Panc1 (cell line): ENCODE measurements around the gene MRPS22. TPM values are rescaled to one million over a fixed set of nuclear protein-coding genes. Genes with fewer than 3 reads are reported as not detected.
A peak's percentile ranks its signal among the peaks of the same experiment; 100 is the strongest.

ENCODE experiments used
- ATAC-seq: fragments of 200-7000 bp; cut with Tn5 transposase; 2 replicates; pipeline ENCODE4 v1.9.1; 2020; ENCODE audit warnings: mild to moderate bottlenecking, moderate library complexity
- BruUV-seq: library from RNA; stranded (reverse); fragments of 400-500 nt; replicated peaks from 2 replicates; lab custom pipeline; 2021; lab: Mats Ljungman, UMichigan
- CTCF ChIA-PET: fragments of 300-600 bp; sonication (Branson Sonifier 250); formaldehyde crosslinking; loops from one replicate; lab custom pipeline; 2022; ENCODE audit warnings: antibody characterized with exemption; lab: Charles Lee
- POLR2A ChIA-PET: fragments of 300-600 bp; sonication (Branson Sonifier 250); formaldehyde crosslinking; loops from one replicate; lab custom pipeline; 2022; ENCODE audit warnings: antibody characterized with exemption; lab: Charles Lee
- DNase-seq: peaks from one replicate; pipeline ENCODE4 v3.0.0-alpha.2; 2010; ENCODE audit warnings: low read depth, low spot score
- H3K27ac ChIP-seq: 2 replicates; pipeline ENCODE4 v1.5.1; 2011; ENCODE audit warnings: mild to moderate bottlenecking, low read length, inconsistent platforms
- H3K27me3 ChIP-seq: fragments of 200-500 bp; sonication (Bioruptor generic); 2 replicates; pipeline ENCODE4 v1.6.0; 2014; ENCODE audit warnings: low read length, inconsistent platforms; ENCODE audit not compliant: control insufficient read depth, insufficient read depth
- H3K36me3 ChIP-seq: fragments of 200-500 bp; sonication (Bioruptor generic); 2 replicates; pipeline ENCODE4 v1.5.1; 2014; ENCODE audit warnings: inconsistent platforms, mild to moderate bottlenecking, low read length, moderate library complexity; ENCODE audit not compliant: control insufficient read depth, insufficient read depth
- H3K4me1 ChIP-seq: 2 replicates; pipeline ENCODE4 v1.5.1; 2011; ENCODE audit warnings: inconsistent platforms, mild to moderate bottlenecking, low read length, moderate library complexity; ENCODE audit not compliant: control insufficient read depth, insufficient read depth
- H3K4me3 ChIP-seq, 2 experiments: 2 replicates each; pipeline ENCODE4 v1.5.1; 2011 to 2012; ENCODE audit warnings: low read depth in 2 of 2, low read length in 2 of 2, mild to moderate bottlenecking in 2 of 2, inconsistent platforms in 1 of 2, moderate library complexity in 1 of 2
- H3K9me3 ChIP-seq: fragments of 200-500 bp; sonication (Bioruptor generic); 2 replicates; pipeline ENCODE4 v1.5.1; 2014; ENCODE audit warnings: low read depth, mild to moderate bottlenecking, inconsistent platforms, low read length, moderate library complexity; ENCODE audit not compliant: control insufficient read depth, insufficient read depth
- POLR2AphosphoS5 ChIP-seq: IDR thresholded peaks from 2 replicates; pipeline ENCODE4 v1.6.1; 2012; ENCODE audit warnings: mild to moderate bottlenecking, low read depth, low read length, moderate library complexity
- SIN3A ChIP-seq: IDR thresholded peaks from 2 replicates; pipeline ENCODE4 v1.6.1; 2012; ENCODE audit warnings: low read depth, mild to moderate bottlenecking, low read length, moderate library complexity, borderline replicate concordance; ENCODE audit not compliant: insufficient read depth
- TCF7L2 ChIP-seq: IDR thresholded peaks from 2 replicates; pipeline ENCODE4 v1.6.1; 2011; ENCODE audit warnings: mild to moderate bottlenecking, low read depth, low read length, inconsistent platforms
- in situ Hi-C: cut with HindIII; loops from 2 replicates; pipeline ENCODE4 v1.10.0; 2016; ENCODE audit warnings: low sequenced_read_pairs, low pct_unique_long_range_greater_than_20kb
- intact Hi-C: fragments of 100-400 bp; cut with micrococcal nuclease; formaldehyde crosslinking; loops from one replicate; pipeline ENCODE4 v1.10.0; 2022; ENCODE audit not compliant: unreplicated experiment
- total RNA-seq: library from RNA; stranded (reverse); gene quantifications from one replicate; pipeline ENCODE4 v1.2.1, GENCODE V29; 2021; ENCODE audit not compliant: unreplicated experiment
- TF ChIP-seq, protein P1 (sequence below): fragments of 450-650 bp; IDR thresholded peaks from 2 replicates; pipeline ENCODE4 v1.5.1; 2017; ENCODE audit warnings: mild to moderate bottlenecking
- TF ChIP-seq, protein P2 (sequence below), 2 experiments: IDR thresholded peaks; 2 replicates each; pipeline ENCODE4 v1.6.1; 2011 to 2012; ENCODE audit warnings: low read depth in 2 of 2, control low read depth in 1 of 2, low read length in 1 of 2, mild to moderate bottlenecking in 1 of 2, moderate library complexity in 1 of 2; ENCODE audit not compliant: insufficient read depth in 1 of 2

Gene MRPS22
- total RNA-seq, 1 experiment from 2014 or later = 61.9 TPM

DNA sequence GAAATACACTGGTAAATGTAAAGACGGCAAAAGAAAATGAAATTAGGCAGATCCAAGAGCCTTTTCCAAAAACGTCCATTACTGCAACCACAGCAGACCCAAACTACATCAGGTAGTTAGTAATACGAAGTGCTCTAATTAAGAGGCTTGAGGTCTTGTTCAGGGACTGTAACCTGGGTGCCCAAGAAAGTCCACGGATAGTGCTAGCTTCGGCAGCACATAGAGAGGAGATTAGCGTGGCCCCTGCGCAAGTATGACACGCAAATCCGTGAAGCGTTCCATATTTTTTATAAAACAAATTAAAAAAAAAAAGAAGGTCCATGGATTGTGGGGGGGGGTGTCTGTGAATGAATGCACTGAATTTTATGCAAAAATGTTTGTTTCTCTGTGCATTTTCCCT, 44.3 kb downstream of the MRPS22 start:
- H3K4me1 ChIP-seq = peaks cover 15% of the 10 kb centered on the region
- intact Hi-C loops (no loop called here), in situ Hi-C loops (no loop called here)
- peak overlapping the region; percentile 82 for H3K27ac ChIP-seq
- ChIA-PET CTCF (interaction anchor here (0.6 kb wide), 2 partner anchors 21 to 452 kb away, joined by 3 to 4 read pairs; no protein-coding TSS in a partner anchor), POLR2A (interaction anchor here (0.7 kb wide), 1 partner anchor 20 kb away, joined by 4 read pairs; no protein-coding TSS in a partner anchor)
- BruUV-seq = no TSS peak
- ATAC-seq = no peak
- peaks cover 9% of the 10 kb centered on the region for H3K36me3 ChIP-seq
- no peaks in the 10 kb centered on the region for H3K9me3 ChIP-seq
- no peak for DNase-seq
- H3K4me3 ChIP-seq = peak overlapping the region; percentile 91 to 98
- H3K27me3 ChIP-seq = no peaks in the 10 kb centered on the region
- TF ChIP-seq, protein P1, sequence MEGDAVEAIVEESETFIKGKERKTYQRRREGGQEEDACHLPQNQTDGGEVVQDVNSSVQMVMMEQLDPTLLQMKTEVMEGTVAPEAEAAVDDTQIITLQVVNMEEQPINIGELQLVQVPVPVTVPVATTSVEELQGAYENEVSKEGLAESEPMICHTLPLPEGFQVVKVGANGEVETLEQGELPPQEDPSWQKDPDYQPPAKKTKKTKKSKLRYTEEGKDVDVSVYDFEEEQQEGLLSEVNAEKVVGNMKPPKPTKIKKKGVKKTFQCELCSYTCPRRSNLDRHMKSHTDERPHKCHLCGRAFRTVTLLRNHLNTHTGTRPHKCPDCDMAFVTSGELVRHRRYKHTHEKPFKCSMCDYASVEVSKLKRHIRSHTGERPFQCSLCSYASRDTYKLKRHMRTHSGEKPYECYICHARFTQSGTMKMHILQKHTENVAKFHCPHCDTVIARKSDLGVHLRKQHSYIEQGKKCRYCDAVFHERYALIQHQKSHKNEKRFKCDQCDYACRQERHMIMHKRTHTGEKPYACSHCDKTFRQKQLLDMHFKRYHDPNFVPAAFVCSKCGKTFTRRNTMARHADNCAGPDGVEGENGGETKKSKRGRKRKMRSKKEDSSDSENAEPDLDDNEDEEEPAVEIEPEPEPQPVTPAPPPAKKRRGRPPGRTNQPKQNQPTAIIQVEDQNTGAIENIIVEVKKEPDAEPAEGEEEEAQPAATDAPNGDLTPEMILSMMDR = no peak
- TF ChIP-seq TCF7L2 = no peak

DNA sequence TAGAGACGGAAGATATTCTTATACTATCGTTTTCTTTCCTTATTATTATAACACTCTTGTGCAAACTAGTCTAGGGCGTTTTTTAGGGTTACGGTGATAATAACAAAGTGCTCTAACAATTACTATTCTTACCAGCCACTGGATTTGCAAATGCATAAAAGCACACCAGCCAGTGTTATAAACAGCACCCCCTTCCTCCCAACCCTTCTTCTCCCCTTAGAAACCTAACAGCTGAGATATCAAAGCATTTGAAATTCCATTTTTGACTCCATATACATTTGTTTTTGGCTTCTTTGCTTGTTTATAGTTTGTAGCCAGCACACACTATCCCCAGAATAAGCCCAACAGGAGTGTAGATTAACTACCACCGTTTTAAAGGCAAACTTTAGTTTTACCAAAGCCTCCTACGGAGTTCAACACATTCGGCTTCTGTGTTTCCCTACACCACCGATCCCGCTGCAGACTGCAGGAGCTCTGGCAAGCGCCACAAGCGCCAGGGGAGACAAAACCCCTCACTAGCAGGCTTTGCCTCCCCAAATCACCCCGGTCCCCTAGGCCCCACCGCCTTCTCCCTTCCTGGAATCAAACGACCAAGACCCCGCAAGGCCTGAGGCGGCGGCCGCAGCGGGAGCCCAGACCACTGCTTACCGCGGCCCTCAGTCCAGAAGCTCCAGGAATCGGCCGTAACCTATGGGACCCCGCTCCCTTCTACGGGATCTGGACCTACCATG, 45.2 kb downstream of the MRPS22 start:
- ChIA-PET POLR2A (interaction anchor here (0.6 to 1.2 kb wide), 3 partner anchors 21 to 1871 kb away, joined by 4 to 6 read pairs (median 4); no protein-coding TSS in a partner anchor), CTCF (interaction anchor here (0.6 kb wide), 1 partner anchor 453 kb away, joined by 3 read pairs; no protein-coding TSS in a partner anchor)
- Histone ChIP-seq H3K36me3 (peaks cover 3% of the 10 kb centered on the region; the same call in 1 of the 2 replicates), H3K27ac (peak overlapping the region; percentile 82), H3K4me3 (peak overlapping the region; percentile 91 to 98), H3K27me3 (no peaks in the 10 kb centered on the region), H3K4me1 (peaks cover 15% of the 10 kb centered on the region), H3K9me3 (no peaks in the 10 kb centered on the region)
- TSS peak; percentile 89 for BruUV-seq
- ATAC-seq (no peak), DNase-seq (no peak)
- in situ Hi-C loops = no loop called here
- TF ChIP-seq, protein P1 = no peak
- TF ChIP-seq SIN3A = no peak
- no peak for TF ChIP-seq POLR2AphosphoS5
- TF ChIP-seq, protein P2, sequence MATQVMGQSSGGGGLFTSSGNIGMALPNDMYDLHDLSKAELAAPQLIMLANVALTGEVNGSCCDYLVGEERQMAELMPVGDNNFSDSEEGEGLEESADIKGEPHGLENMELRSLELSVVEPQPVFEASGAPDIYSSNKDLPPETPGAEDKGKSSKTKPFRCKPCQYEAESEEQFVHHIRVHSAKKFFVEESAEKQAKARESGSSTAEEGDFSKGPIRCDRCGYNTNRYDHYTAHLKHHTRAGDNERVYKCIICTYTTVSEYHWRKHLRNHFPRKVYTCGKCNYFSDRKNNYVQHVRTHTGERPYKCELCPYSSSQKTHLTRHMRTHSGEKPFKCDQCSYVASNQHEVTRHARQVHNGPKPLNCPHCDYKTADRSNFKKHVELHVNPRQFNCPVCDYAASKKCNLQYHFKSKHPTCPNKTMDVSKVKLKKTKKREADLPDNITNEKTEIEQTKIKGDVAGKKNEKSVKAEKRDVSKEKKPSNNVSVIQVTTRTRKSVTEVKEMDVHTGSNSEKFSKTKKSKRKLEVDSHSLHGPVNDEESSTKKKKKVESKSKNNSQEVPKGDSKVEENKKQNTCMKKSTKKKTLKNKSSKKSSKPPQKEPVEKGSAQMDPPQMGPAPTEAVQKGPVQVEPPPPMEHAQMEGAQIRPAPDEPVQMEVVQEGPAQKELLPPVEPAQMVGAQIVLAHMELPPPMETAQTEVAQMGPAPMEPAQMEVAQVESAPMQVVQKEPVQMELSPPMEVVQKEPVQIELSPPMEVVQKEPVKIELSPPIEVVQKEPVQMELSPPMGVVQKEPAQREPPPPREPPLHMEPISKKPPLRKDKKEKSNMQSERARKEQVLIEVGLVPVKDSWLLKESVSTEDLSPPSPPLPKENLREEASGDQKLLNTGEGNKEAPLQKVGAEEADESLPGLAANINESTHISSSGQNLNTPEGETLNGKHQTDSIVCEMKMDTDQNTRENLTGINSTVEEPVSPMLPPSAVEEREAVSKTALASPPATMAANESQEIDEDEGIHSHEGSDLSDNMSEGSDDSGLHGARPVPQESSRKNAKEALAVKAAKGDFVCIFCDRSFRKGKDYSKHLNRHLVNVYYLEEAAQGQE (IDR thresholded peaks at IDR 0.05; ENCODE audit: insufficient read depth in 1 of 2, low read depth in 2 of 2, low read length in 1 of 2) = no peak
- intact Hi-C loops = no loop called here
